NCI-H2196 (cell line): ENCODE measurements around the gene BUB3.

ENCODE experiments used
- DNase-seq: peaks from one replicate; lab custom pipeline; 2025; ENCODE audit not compliant: unreplicated experiment; lab: John Stamatoyannopoulos, UW

The BUB3 gene

GRCh38 chr10:123140983-123141390, 13.2 kb upstream of the BUB3 start:
- DNase-seq = no peak

- no peak for DNase-seq
Observed at GRCh38 chr10:123141791-123142700, 12.2 kb upstream of the BUB3 start.

GRCh38 chr10:123142701-123143161, 11.5 kb upstream of the BUB3 start:
- no peak for DNase-seq

GRCh38 chr10:123143162-123143824, 10.9 kb upstream of the BUB3 start:
- no peak for DNase-seq

GRCh38 chr10:123143825-123144168, 10.4 kb upstream of the BUB3 start:
- DNase-seq = no peak

GRCh38 chr10:123144697-123145541, 9.3 kb upstream of the BUB3 start:
- DNase-seq = no peak

GRCh38 chr10:123145542-123146012, 8.6 kb upstream of the BUB3 start:
- no peak for DNase-seq

GRCh38 chr10:123146013-123146893, 7.9 kb upstream of the BUB3 start:
- DNase-seq = no peak

GRCh38 chr10:123146894-123147634, 7.1 kb upstream of the BUB3 start:
- no peak for DNase-seq

GRCh38 chr10:123147635-123148413, 6.4 kb upstream of the BUB3 start, which contains the start of gene HMX2:
TSS of gene HMX2 (plus strand) at chr10:123148136. CDS start at chr10:123148379, 243 bp downstream.
- DNase-seq = peak; percentile 41

- DNase-seq = no peak
Observed at GRCh38 chr10:123148414-123149161, 5.6 kb upstream of the BUB3 start.

GRCh38 chr10:123149162-123149567, 5.0 kb upstream of the BUB3 start:
- DNase-seq = no peak

- no peak for DNase-seq
Observed at GRCh38 chr10:123149568-123150270, 4.5 kb upstream of the BUB3 start.

- DNase-seq = no peak
Observed at GRCh38 chr10:123150271-123150985, 3.8 kb upstream of the BUB3 start.

- no peak for DNase-seq
Observed at GRCh38 chr10:123150986-123151736, 3.0 kb upstream of the BUB3 start.

- no peak for DNase-seq
Observed at GRCh38 chr10:123151737-123152135, 2.5 kb upstream of the BUB3 start.
